BE2C (cell line): ENCODE measurements around the gene PADI1.
"Not testable (repeated sequence)": the region's sequence is repeated elsewhere in the genome, so short reads cannot be mapped to it uniquely, and the experiment has no call there.

Experiments used
- DNase-seq: peaks from one replicate; pipeline ENCODE4 v3.0.0-alpha.2; 2020
- H3K27me3 ChIP-seq: fragments of 250-450 bp; sonication (Bioruptor Pico); 2 replicates; pipeline ENCODE4 v1.5.1; 2020; ENCODE audit warnings: mild to moderate bottlenecking
- H3K36me3 ChIP-seq: fragments of 250-450 bp; sonication (Bioruptor Pico); 2 replicates; pipeline ENCODE4 v1.5.1; 2020; ENCODE audit warnings: mild to moderate bottlenecking
- H3K4me1 ChIP-seq: fragments of 250-450 bp; sonication (Bioruptor Pico); 2 replicates; pipeline ENCODE4 v1.5.1; 2020
- H3K4me3 ChIP-seq: 2 replicates; pipeline ENCODE4 v1.5.1; 2011; ENCODE audit warnings: low read depth, low read length
- H3K9me3 ChIP-seq: fragments of 250-450 bp; sonication (Bioruptor Pico); 2 replicates; pipeline ENCODE4 v1.5.1; 2020
- TF ChIP-seq, protein P1 (sequence below): IDR thresholded peaks from 2 replicates; pipeline ENCODE4 v1.5.1; 2012; ENCODE audit warnings: mild to moderate bottlenecking, low read depth, low read length

Gene PADI1

GRCh38 chr1:17236779-17237560, 32.0 kb downstream of the PADI1 start:
- Histone ChIP-seq H3K4me3 (no peak overlapping the region), H3K9me3 (no peaks in the 10 kb centered on the region), H3K4me1 (no peaks in the 10 kb centered on the region), H3K27me3 (no peaks in the 10 kb centered on the region), H3K36me3 (no peaks in the 10 kb centered on the region)
- DNase-seq, result peak; percentile 79
- TF ChIP-seq, protein P1, sequence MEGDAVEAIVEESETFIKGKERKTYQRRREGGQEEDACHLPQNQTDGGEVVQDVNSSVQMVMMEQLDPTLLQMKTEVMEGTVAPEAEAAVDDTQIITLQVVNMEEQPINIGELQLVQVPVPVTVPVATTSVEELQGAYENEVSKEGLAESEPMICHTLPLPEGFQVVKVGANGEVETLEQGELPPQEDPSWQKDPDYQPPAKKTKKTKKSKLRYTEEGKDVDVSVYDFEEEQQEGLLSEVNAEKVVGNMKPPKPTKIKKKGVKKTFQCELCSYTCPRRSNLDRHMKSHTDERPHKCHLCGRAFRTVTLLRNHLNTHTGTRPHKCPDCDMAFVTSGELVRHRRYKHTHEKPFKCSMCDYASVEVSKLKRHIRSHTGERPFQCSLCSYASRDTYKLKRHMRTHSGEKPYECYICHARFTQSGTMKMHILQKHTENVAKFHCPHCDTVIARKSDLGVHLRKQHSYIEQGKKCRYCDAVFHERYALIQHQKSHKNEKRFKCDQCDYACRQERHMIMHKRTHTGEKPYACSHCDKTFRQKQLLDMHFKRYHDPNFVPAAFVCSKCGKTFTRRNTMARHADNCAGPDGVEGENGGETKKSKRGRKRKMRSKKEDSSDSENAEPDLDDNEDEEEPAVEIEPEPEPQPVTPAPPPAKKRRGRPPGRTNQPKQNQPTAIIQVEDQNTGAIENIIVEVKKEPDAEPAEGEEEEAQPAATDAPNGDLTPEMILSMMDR, result peak; percentile 61

DNA sequence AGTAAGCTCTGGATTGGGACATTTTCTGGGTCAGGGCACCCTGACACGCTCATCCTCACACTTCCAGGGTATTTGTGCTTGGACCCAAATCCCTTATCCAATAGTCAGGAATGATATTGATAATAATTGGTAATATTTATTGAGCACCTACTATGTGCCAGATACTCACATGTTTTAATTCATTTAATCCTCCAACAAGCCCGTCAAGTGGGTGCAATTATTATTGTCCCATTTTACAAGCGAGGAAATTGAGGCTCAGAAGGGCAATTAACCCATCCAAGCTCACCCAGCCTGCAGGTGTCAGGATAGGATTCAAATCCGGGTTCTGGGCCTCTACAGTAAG, 32.6 kb downstream of the PADI1 start:
- Histone ChIP-seq H3K27me3 (no peaks in the 10 kb centered on the region), H3K36me3 (no peaks in the 10 kb centered on the region), H3K4me1 (no peaks in the 10 kb centered on the region), H3K4me3 (no peak overlapping the region), H3K9me3 (no peaks in the 10 kb centered on the region)
- DNase-seq, result no peak
- TF ChIP-seq, protein P1, result no peak

DNA sequence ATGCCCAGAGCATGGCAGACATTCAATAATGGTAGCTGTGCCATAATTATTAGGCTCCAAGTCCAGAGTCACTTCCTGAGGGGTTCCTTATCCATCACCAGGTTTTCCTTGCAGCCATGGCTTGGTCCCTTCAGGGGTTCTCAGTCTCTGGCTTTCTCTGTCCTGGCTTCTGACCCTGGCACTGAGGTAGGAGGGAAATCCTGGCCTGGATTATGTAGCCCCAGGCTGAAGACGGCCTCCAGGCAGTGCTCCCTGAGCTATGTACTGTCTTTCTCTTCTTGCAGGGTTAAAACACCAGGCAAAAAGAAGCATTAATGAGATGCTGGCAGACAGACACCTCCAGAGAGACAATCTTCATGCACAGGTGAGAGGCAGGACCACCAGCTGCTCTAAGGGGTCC, 34.5 kb downstream of the PADI1 start:
- TF ChIP-seq, protein P1, result no peak
- H3K36me3 ChIP-seq, result no peaks in the 10 kb centered on the region
- H3K9me3 ChIP-seq, result no peaks in the 10 kb centered on the region
- DNase-seq, result peak; percentile 56
- no peaks in the 10 kb centered on the region for H3K27me3 ChIP-seq
- no peaks in the 10 kb centered on the region for H3K4me1 ChIP-seq
- H3K4me3 ChIP-seq, result no peak overlapping the region

DNA sequence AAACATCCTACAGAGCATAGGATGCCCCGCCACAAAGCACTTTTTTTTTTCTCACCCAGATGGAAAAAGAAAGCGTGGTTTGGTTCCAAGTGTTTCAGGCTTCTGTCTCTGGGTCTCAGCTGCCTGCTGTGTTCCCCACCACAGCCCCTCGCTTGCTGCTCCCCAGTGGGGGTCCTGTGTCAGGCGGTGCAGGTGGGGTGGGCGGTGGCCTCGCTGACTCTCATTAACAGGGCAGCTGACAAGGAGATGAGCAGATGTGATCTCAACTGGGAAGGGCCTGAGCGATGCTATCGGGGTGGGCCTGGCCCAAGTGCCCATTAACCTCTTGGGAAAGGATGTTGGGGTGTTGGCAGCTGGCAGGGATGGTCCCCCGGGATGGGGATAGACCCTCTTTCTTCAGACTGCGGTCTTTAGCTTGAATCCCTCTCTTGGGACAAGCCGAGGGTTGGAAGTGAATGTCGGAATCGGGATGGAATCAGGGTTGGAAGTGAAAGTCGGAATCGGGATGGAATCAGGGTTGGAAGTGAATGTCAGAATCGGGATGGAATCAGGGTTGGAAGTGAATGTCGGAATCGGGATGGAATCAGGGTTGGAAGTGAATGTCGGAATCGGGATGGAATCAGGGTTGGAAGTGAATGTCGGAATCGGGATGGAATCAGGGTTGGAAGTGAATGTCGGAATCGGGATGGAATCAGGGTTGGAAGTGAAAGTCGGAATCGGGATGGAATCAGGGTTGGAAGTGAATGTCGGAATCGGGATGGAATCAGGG, 36.3 kb downstream of the PADI1 start:
- not testable (repeated sequence) for H3K27me3 ChIP-seq, H3K36me3 ChIP-seq, H3K4me1 ChIP-seq, H3K9me3 ChIP-seq, H3K4me3 ChIP-seq, DNase-seq

GRCh38 chr1:17241780-17242074, 36.8 kb downstream of the PADI1 start:
- not testable (repeated sequence) for H3K4me3 ChIP-seq, H3K9me3 ChIP-seq, H3K4me1 ChIP-seq, H3K27me3 ChIP-seq, H3K36me3 ChIP-seq, DNase-seq

DNA sequence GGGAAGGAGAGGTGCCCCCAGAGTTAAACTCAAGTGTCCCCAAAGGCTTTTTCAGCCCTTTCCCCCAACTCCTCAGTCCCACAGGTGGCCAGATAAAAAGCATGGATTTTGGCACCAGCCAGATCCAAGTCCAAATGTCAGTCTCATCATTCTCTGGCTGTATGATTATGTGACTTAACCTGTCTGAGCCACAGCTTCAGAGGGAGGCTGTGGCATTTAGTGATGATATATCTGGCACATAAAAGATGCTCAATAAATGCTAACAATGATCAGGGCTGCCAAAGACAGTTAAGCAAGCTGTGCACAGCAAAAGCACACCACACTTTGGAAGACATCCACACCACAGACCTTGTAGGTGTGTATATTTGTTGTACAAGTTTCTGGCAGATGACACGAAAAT, 38.3 kb downstream of the PADI1 start:
- Histone ChIP-seq H3K4me1 (no peaks in the 10 kb centered on the region), H3K4me3 (no peak overlapping the region), H3K27me3 (no peaks in the 10 kb centered on the region), H3K9me3 (no peaks in the 10 kb centered on the region), H3K36me3 (no peaks in the 10 kb centered on the region)
- no peak for DNase-seq
- TF ChIP-seq, protein P1, result no peak

GRCh38 chr1:17244821-17245740, 40.2 kb downstream of the PADI1 start:
- DNase-seq, result no peak
- no peaks in the 10 kb centered on the region for H3K27me3 ChIP-seq
- TF ChIP-seq, protein P1, result no peak

More at GRCh38 chr1:17244821-17245740, 40.2 kb downstream of the PADI1 start:
- no peaks in the 10 kb centered on the region for H3K9me3 ChIP-seq
- no peak overlapping the region for H3K4me3 ChIP-seq
- no peaks in the 10 kb centered on the region for H3K36me3 ChIP-seq
- H3K4me1 ChIP-seq, result no peaks in the 10 kb centered on the region
